Colonic mucosa (tissue), 4 donors: ENCODE results near the gene P4HA1. TPM values are rescaled to one million over a fixed set of nuclear protein-coding genes. Genes with fewer than 3 reads are reported as not detected.
"Not testable (repeated sequence)": the region's sequence is repeated elsewhere in the genome, so short reads cannot be mapped to it uniquely, and the experiment has no call there.

Experiments
- DNase-seq: peaks from one replicate; pipeline ENCODE4 v3.0.0-alpha.2; 2020
- H3K27ac ChIP-seq: fragments of 200-600 bp; one replicate; pipeline ENCODE4 v1.8.0; 2021
- H3K27me3 ChIP-seq: fragments of 200-600 bp; one replicate; pipeline ENCODE4 v1.8.0; 2021
- H3K36me3 ChIP-seq: fragments of 200-600 bp; one replicate; pipeline ENCODE4 v1.8.0; 2021
- H3K4me1 ChIP-seq: fragments of 200-600 bp; one replicate; pipeline ENCODE4 v1.8.0; 2021; ENCODE audit warnings: mild to moderate bottlenecking
- H3K4me3 ChIP-seq: fragments of 200-600 bp; one replicate; pipeline ENCODE4 v1.8.0; 2021
- H3K9ac ChIP-seq, 2 donors: one replicate each; pipeline ENCODE4 v1.7.0; 2013; ENCODE audit warnings: control low read depth in 2 of 2, low read depth in 2 of 2, low read length in 2 of 2
- H3K9me3 ChIP-seq: fragments of 200-600 bp; one replicate; pipeline ENCODE4 v1.8.0; 2021
- intact Hi-C: fragments of 100-400 bp; cut with DNase I; formaldehyde crosslinking; loops from one replicate; pipeline ENCODE4 v1.14.1; 2022
- total RNA-seq, 2 donors: library from RNA; stranded (reverse); fragmentation: NEBNext Ultra II Directional in 1 of 2; extraction: Animal tissue kit (Norgen Biotek cat#: 25700) in 1 of 2; gene quantifications; one replicate each; pipeline ENCODE4 v1.2.1, GENCODE V29; 2021
- TF ChIP-seq, protein P1 (sequence below): fragments of 200-600 bp; IDR thresholded peaks from one replicate; pipeline ENCODE4 v1.8.0; 2022; ENCODE audit warnings: antibody characterized with exemption, mild to moderate bottlenecking
- donor health status: healthy.
- donor health status: DM: no; HTN: no; CAD: no.
- donor health status: DM: no; HTN: no; CAD: no.

The P4HA1 gene
- total RNA-seq, 2 donors from 2014 or later: 31.4 to 85.1 TPM

DNA sequence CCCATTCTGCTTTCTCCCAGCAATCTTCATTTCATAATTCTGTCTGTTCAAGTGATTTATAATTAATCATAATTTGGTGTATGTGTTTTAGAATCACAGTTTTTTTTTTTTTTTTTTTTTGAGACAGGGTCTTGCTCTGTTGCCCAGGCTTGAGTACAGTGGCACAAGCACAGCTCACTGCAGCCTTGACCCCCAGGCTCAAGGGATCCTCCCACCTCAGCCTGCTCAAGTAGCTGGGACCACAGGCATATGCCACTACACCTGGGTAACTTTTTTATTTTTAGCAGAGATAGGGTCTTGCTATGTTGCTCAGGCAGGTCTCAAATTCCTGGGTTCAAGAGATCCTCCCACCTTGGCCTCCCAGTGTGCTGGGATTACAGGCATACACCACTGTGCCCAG lies 92.8 kb downstream of the P4HA1 start:
- Histone ChIP-seq H3K4me1 (no peaks in the 10 kb centered on the region), H3K9ac (no peak overlapping the region), H3K27me3 (no peaks in the 10 kb centered on the region), H3K27ac (no peak overlapping the region), H3K36me3 (peaks cover 6% of the 10 kb centered on the region), H3K9me3 (no peaks in the 10 kb centered on the region), H3K4me3 (no peak overlapping the region)
- DNase-seq: no peak
- TF ChIP-seq, protein P1, sequence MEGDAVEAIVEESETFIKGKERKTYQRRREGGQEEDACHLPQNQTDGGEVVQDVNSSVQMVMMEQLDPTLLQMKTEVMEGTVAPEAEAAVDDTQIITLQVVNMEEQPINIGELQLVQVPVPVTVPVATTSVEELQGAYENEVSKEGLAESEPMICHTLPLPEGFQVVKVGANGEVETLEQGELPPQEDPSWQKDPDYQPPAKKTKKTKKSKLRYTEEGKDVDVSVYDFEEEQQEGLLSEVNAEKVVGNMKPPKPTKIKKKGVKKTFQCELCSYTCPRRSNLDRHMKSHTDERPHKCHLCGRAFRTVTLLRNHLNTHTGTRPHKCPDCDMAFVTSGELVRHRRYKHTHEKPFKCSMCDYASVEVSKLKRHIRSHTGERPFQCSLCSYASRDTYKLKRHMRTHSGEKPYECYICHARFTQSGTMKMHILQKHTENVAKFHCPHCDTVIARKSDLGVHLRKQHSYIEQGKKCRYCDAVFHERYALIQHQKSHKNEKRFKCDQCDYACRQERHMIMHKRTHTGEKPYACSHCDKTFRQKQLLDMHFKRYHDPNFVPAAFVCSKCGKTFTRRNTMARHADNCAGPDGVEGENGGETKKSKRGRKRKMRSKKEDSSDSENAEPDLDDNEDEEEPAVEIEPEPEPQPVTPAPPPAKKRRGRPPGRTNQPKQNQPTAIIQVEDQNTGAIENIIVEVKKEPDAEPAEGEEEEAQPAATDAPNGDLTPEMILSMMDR: no peak
- intact Hi-C loops: no loop called here

DNA sequence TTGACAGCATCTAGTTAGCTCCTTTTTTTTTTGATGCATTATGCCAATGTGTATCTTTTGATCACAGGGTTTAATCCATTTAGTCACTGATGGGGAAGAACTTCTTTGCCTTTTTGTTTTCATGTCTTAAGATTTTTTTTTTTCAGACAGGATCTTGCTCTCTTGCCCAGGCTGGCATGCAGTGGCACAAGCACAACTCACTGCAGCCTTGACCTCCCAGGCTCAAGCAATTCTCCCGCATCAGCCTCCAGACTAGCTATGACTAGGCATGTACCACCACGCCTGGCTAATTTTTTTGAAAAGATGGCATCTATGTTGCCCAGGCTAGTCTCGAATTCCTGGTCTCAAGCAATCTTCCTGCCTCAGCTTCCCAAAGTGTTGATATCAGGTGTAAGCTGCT lies 95.7 kb downstream of the P4HA1 start:
- TF ChIP-seq, protein P1: no peak
- Histone ChIP-seq H3K4me3 (no peak overlapping the region), H3K27me3 (no peaks in the 10 kb centered on the region), H3K9me3 (no peaks in the 10 kb centered on the region), H3K27ac (no peak overlapping the region), H3K36me3 (no peaks in the 10 kb centered on the region), H3K4me1 (no peaks in the 10 kb centered on the region), H3K9ac (no peak overlapping the region)
- intact Hi-C loops: no loop called here
- DNase-seq: no peak

DNA sequence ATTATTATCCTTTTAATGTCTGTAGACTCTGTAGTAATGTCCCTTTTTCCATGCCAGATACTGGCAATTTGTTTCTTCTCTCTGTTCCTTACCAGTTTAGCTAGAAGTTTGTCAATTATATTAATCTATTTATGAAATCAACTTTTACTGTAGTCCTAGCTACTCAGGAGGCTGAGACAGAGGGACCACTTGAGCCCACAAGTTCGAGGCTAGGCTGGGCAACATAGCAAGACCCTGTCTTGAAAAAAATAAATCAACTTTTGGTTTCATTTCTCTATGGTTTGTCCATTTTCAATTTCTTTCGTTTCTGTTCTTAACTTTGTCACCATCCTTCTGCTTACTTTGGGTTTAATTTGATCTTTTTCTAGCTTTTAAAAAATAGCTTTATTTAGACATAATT lies 99.6 kb downstream of the P4HA1 start:
- TF ChIP-seq, protein P1: no peak
- no peaks in the 10 kb centered on the region for H3K4me1 ChIP-seq

DNA sequence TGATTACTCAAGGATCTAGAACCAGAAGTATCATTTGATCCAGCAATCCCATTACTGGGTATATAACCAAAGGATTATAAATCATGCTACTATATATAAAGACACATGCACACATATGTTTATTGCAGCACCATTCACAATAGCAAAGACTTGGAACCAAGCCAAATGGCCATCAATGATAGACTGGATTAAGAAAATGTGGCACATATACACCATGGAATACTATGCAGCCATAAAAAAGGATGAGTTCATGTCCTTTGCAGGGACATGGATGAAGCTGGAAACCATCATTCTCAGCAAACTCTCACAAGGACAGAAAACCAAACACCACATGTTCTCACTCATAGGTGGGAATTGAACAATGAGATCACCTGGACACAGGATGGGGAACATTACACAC lies 101.2 kb downstream of the P4HA1 start:
- H3K4me3 ChIP-seq, DNase-seq, H3K27me3 ChIP-seq, H3K36me3 ChIP-seq, H3K9ac ChIP-seq, H3K4me1 ChIP-seq, H3K27ac ChIP-seq, intact Hi-C loops, H3K9me3 ChIP-seq: not testable (repeated sequence)

More for the DNA sequence above, 99.6 kb downstream of the P4HA1 start:
- intact Hi-C loops: no loop called here
- no peak overlapping the region for H3K27ac ChIP-seq
- H3K36me3 ChIP-seq: no peaks in the 10 kb centered on the region
- H3K9me3 ChIP-seq: no peaks in the 10 kb centered on the region
- no peaks in the 10 kb centered on the region for H3K27me3 ChIP-seq
- no peak overlapping the region for H3K9ac ChIP-seq
- DNase-seq: no peak
- no peak overlapping the region for H3K4me3 ChIP-seq

DNA sequence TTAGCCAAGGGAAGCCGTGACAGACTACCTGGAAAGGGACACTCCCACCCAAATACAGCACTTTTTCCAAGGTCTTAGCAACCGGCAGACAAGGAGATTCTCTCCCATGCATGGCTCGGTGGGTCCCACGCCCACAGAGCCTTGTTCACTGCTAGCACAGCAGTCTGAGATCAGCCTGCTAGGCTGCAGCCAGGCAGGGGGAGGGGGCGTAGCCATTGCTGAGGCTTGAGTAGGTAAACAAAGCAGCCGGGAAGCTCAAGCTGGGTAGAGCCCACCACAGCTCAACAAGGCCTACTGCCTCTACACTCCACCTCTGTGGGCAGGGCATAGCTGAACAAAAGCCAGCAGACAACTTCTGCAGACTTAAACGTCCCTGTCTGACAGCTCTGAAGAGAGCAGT lies 106.9 kb downstream of the P4HA1 start:
- intact Hi-C loops, H3K36me3 ChIP-seq, H3K9ac ChIP-seq, H3K4me1 ChIP-seq, H3K27ac ChIP-seq, H3K9me3 ChIP-seq, H3K4me3 ChIP-seq, DNase-seq, H3K27me3 ChIP-seq: not testable (repeated sequence)

DNA sequence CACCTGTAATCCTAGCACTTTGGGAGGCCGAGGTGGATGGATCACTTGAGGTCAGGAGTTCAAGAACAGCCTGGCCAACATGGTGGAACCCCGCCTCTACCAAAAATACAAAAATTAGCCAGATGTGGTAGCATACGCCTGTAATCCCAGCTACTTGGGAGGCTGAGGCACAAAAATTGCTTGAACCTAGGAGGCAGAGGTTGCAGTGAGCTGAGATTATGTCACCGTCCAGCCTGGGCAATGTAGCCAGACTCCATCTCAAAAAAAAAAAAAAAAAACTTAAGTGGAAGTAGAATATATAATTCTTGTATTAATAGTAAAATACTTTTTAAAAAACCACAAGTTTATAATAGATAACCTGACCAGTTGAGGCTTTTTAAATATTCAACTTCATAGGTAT lies 112.0 kb downstream of the P4HA1 start:
- H3K9me3 ChIP-seq, DNase-seq, H3K27ac ChIP-seq, H3K27me3 ChIP-seq, H3K36me3 ChIP-seq, H3K9ac ChIP-seq, intact Hi-C loops, H3K4me3 ChIP-seq, H3K4me1 ChIP-seq: not testable (repeated sequence)

DNA sequence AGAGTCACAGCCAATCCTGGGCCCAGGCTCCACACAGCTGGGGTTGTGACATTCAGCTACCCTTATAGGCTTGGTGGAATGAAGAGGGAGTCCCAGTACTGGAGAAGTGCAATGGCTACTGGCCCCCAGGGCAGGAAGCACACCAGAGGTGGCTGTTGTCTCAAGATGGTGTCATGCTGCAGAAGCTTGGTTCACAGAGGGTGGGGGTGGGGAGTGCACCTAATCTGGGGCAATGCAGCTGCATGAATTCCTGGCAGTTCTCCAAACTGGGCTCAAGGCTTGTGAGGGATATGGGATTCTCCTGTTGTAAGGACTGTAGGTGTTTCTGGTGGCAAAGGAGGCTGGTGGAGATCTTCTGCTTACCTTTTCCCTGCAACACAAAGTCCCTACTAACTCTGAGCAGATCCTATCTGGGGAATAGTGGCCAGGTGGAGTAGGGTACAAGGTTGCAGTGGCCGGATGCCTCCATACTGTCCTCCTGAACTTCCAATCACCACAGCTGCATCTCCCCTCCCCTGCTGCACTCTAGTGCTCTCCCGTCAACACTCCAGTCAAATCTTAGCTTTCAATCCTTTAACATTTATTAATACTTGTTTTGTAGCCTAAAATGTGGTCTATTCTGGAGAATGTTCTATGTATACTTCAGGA lies 114.7 kb downstream of the P4HA1 start:
- Histone ChIP-seq H3K9ac (no peak overlapping the region), H3K9me3 (no peaks in the 10 kb centered on the region), H3K27me3 (no peaks in the 10 kb centered on the region), H3K27ac (no peak overlapping the region), H3K36me3 (no peaks in the 10 kb centered on the region), H3K4me1 (no peaks in the 10 kb centered on the region), H3K4me3 (no peak overlapping the region)
- intact Hi-C loops: no loop called here
- DNase-seq: no peak
- TF ChIP-seq, protein P1: no peak
